GM06990 (cell line): ENCODE results near the gene KCTD18.

ENCODE experiments used
- DNase-seq: peaks from one replicate; pipeline ENCODE4 v3.0.0-alpha.2; 2011; ENCODE audit not compliant: insufficient read length; ENCODE audit errors: extremely low read depth
- H3K27me3 ChIP-seq: replicated peaks from 2 replicates; pipeline ENCODE4 v1.6.0; 2011; ENCODE audit warnings: low read length; ENCODE audit not compliant: control insufficient read depth, insufficient read depth
- H3K36me3 ChIP-seq: 2 replicates; pipeline ENCODE4 v1.5.1; 2011; ENCODE audit warnings: low read length; ENCODE audit not compliant: control insufficient read depth, insufficient read depth
- H3K4me3 ChIP-seq: replicated peaks from 2 replicates; pipeline ENCODE4 v1.5.1; 2011; ENCODE audit warnings: low read depth, mild to moderate bottlenecking, control low read depth, low read length
- TF ChIP-seq, protein P1 (sequence below): IDR thresholded peaks from 2 replicates; pipeline ENCODE4 v1.5.1; 2011; ENCODE audit warnings: low read length, control low read depth, mild to moderate bottlenecking, inconsistent platforms; ENCODE audit not compliant: insufficient read depth, poor library complexity, severe bottlenecking

KCTD18 gene

GRCh38 chr2:200488169-200488568 lies 21.7 kb downstream of the KCTD18 start:
- DNase-seq: no peak
- H3K4me3 ChIP-seq: no peak overlapping the region
- H3K27me3 ChIP-seq: no peaks in the 10 kb centered on the region
- TF ChIP-seq, protein P1, sequence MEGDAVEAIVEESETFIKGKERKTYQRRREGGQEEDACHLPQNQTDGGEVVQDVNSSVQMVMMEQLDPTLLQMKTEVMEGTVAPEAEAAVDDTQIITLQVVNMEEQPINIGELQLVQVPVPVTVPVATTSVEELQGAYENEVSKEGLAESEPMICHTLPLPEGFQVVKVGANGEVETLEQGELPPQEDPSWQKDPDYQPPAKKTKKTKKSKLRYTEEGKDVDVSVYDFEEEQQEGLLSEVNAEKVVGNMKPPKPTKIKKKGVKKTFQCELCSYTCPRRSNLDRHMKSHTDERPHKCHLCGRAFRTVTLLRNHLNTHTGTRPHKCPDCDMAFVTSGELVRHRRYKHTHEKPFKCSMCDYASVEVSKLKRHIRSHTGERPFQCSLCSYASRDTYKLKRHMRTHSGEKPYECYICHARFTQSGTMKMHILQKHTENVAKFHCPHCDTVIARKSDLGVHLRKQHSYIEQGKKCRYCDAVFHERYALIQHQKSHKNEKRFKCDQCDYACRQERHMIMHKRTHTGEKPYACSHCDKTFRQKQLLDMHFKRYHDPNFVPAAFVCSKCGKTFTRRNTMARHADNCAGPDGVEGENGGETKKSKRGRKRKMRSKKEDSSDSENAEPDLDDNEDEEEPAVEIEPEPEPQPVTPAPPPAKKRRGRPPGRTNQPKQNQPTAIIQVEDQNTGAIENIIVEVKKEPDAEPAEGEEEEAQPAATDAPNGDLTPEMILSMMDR: no peak
- peaks cover 7% of the 10 kb centered on the region for H3K36me3 ChIP-seq

GRCh38 chr2:200486529-200486928 lies 23.3 kb downstream of the KCTD18 start:
- TF ChIP-seq, protein P1: no peak
- H3K36me3 ChIP-seq: peaks cover 5% of the 10 kb centered on the region
- DNase-seq: no peak
- H3K4me3 ChIP-seq: no peak overlapping the region
- no peaks in the 10 kb centered on the region for H3K27me3 ChIP-seq

GRCh38 chr2:200484934-200485333 lies 24.9 kb downstream of the KCTD18 start:
- no peak for DNase-seq
- peaks cover 1% of the 10 kb centered on the region; the same call in 1 of the 2 replicates for H3K36me3 ChIP-seq
- H3K4me3 ChIP-seq: no peak overlapping the region
- TF ChIP-seq, protein P1: no peak
- no peaks in the 10 kb centered on the region for H3K27me3 ChIP-seq

DNA sequence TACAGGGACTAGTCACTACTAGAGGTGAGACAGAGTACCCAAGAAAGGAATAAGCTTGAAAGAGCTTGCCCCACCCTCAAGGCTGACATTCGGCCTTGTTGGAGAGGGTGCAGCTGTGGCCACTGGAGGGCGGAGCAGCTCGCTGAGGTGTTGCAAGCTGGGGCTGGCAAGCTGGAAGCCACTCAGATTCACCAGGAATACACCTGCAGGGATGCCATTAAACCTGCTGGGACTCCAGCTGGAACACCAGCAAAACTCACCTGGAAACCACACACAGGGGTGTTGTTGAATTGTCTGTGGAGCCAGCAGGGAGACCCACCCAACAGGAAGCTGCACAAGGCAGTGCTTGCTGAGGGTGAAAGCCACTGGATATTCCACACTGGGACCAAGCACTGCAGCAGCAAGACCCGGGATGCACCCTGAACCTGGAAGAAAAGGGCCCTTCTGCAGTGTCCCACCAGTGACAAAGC lies 26.1 kb downstream of the KCTD18 start:
- TF ChIP-seq, protein P1: peak; percentile 79
- DNase-seq: no peak
- no peaks in the 10 kb centered on the region for H3K36me3 ChIP-seq
- H3K4me3 ChIP-seq: no peak overlapping the region
- no peaks in the 10 kb centered on the region for H3K27me3 ChIP-seq

GRCh38 chr2:200482194-200482593 lies 27.7 kb downstream of the KCTD18 start:
- DNase-seq: no peak
- TF ChIP-seq, protein P1: no peak
- H3K4me3 ChIP-seq: no peak overlapping the region
- no peaks in the 10 kb centered on the region for H3K27me3 ChIP-seq
- H3K36me3 ChIP-seq: no peaks in the 10 kb centered on the region

DNA sequence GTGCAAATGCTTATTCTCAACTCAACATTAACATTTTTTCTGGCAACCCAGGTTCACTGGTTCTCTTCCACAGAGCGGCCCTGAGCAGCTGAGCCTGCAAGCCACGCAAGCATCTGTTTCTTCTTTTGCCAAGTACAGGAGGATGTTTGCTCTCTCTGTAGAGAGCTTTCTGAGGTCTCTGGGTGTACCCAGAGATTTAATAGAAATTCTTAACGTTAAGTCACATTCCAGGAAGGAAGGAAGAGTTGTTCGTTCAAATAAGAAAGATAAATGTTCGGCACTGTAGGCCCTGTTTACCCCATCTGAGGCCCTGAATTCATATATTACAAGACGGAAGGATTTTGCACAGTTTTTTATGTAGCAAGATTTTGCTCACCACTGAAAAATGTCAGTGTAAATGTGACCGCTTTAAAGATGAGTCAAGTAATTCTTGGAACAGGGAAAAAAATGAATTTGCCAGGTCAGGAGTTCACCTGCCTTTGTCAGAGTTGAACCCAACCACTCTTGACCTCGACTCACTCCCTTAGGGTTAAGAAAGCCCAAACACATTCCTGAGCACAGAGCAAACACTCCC lies 30.1 kb downstream of the KCTD18 start:
- Histone ChIP-seq H3K36me3 (no peaks in the 10 kb centered on the region), H3K27me3 (no peaks in the 10 kb centered on the region), H3K4me3 (no peak overlapping the region)
- TF ChIP-seq, protein P1: no peak
- DNase-seq: no peak
